Camera-type eye (tissue), 1 donor: ENCODE data around the gene NIM1K. TPM values are rescaled to one million over a fixed set of nuclear protein-coding genes. Genes with fewer than 3 reads are reported as not detected.

Experiments
- total RNA-seq: library from RNA; depleted of rRNA; stranded (reverse); fragments of >200 nt; gene quantifications from one replicate; pipeline ENCODE4 v1.2.3, GENCODE V29; 2014

The NIM1K gene
- 6.6 TPM for total RNA-seq

GRCh38 chr5:43191740-43192557 lies at the start of gene NIM1K:
TSS of gene NIM1K (plus strand) at chr5:43192225. CDS start at chr5:43245776, 53,551 bp downstream.

GRCh38 chr5:43313035-43313853 lies 121.2 kb downstream of the NIM1K start, which contains the start of gene HMGCS1:
TSS of gene HMGCS1 (minus strand) at chr5:43313412. CDS start at chr5:43298965, 14,447 bp downstream.

Other genes with a start within 250 kb of the NIM1K start
- gene ANXA2R, start 151.9 kb upstream of the NIM1K start, total RNA-seq, result 1.8 TPM
- 65.6 TPM for gene ZNF131, start 71.3 kb upstream of the NIM1K start, total RNA-seq
- 138 TPM for gene HMGCS1, start 121.2 kb downstream of the NIM1K start, total RNA-seq
- 13.4 TPM for gene CCL28, start 220.2 kb downstream of the NIM1K start, total RNA-seq